Stomach (tissue), 9 donors: ENCODE results near the gene TPRG1L. TPM values are rescaled to one million over a fixed set of nuclear protein-coding genes. Genes with fewer than 3 reads are reported as not detected.

Source experiments
- DNase-seq, 2 donors: peaks; one replicate each; pipeline versions ENCODE4 v3.0.0 to v3.0.0-alpha.2; 2013 to 2019
- H3K27ac ChIP-seq, 5 donors: fragments of 200-600 bp in 4 of 5; sonication (generic) in 4 of 5; one replicate each; pipeline ENCODE4 v1.5.1; 2013 to 2019; ENCODE audit warnings: mild to moderate bottlenecking in 1 of 5, moderate library complexity in 1 of 5
- H3K27me3 ChIP-seq, 3 donors: fragments of 200-600 bp; sonication (generic); one replicate each; pipeline ENCODE4 v1.5.1; 2017 to 2019; ENCODE audit warnings: mixed run types in 1 of 3
- H3K36me3 ChIP-seq, 4 donors: fragments of 200-600 bp; sonication (generic); 1 replicate in 3 of 4; 2 replicates in 1 of 4; pipeline ENCODE4 v1.5.1; 2016 to 2019
- H3K4me1 ChIP-seq, 4 donors: fragments of 200-600 bp; sonication (generic); one replicate each; pipeline ENCODE4 v1.5.1; 2016 to 2019
- H3K4me3 ChIP-seq, 4 donors: fragments of 200-600 bp; sonication (generic) in 3 of 4; one replicate each; pipeline ENCODE4 v1.5.1; 2016 to 2019; ENCODE audit warnings: mild to moderate bottlenecking in 1 of 4
- H3K9me3 ChIP-seq, 4 donors: fragments of 200-600 bp; sonication (generic); one replicate each; pipeline ENCODE4 v1.5.1; 2016 to 2019
- EP300 ChIP-seq: sonication (generic); formaldehyde crosslinking; IDR thresholded peaks from one replicate; pipeline ENCODE4 v1.6.1; 2017; ENCODE audit warnings: antibody characterized with exemption
- POLR2A ChIP-seq, 4 donors: fragments of 450-650 bp; IDR thresholded peaks; one replicate each; pipeline ENCODE4 v1.6.1; 2016; ENCODE audit warnings: antibody characterized with exemption in 4 of 4, control low read depth in 2 of 4, mild to moderate bottlenecking in 1 of 4, moderate library complexity in 1 of 4
- POLR2AphosphoS5 ChIP-seq, 3 donors: sonication (generic); formaldehyde crosslinking; IDR thresholded peaks; one replicate each; pipeline ENCODE4 v1.6.1; 2016; ENCODE audit warnings: antibody characterized with exemption in 3 of 3
- WGBS, 5 donors: extraction: QIAGEN DNeasy Blood & Tissue Kit in 3 of 5; methylation state at CpG; one replicate each; pipeline versions ENCODE4 v1.1.5 to v1.1.7; 2013 to 2018; 5-methylcytosine and 5-hydroxymethylcytosine counted together
- intact Hi-C: fragments of 100-400 bp; cut with DNase I; formaldehyde crosslinking; loops from one replicate; pipeline ENCODE4 v1.15.1; 2023; ENCODE audit warnings: low total_unique reads
- polyA plus RNA-seq, 3 donors: library from polyadenylated mRNA; stranded (reverse); fragments of 200-250 nt; gene quantifications; one replicate each; pipeline ENCODE4 v1.2.3, GENCODE V29; 2013
- total RNA-seq, 5 donors: library from RNA; depleted of rRNA; stranded (reverse); fragments of >200 nt; gene quantifications; one replicate each; pipeline versions ENCODE4 v1.1.0 to v1.2.3, GENCODE V29; 2014 to 2016
- TF ChIP-seq, protein P1 (sequence below), 7 experiments: fragments of 450-650 bp in 4 of 7; fragments of 200-600 bp in 3 of 7; sonication (generic) in 3 of 7; IDR thresholded peaks; one replicate each; pipeline ENCODE4 v1.5.1; 2016 to 2019; ENCODE audit warnings: antibody characterized with exemption in 7 of 7, control low read depth in 2 of 7, mild to moderate bottlenecking in 1 of 7
- donor health status: healthy with polysubstance abuse.
- donor health status: Bipolar disorder and iron deficiency.
- donor health status: healthy.

The TPRG1L gene
- total and polyA plus RNA-seq, 8 donors, result 21.6 to 60.0 (median 30.4) TPM

DNA sequence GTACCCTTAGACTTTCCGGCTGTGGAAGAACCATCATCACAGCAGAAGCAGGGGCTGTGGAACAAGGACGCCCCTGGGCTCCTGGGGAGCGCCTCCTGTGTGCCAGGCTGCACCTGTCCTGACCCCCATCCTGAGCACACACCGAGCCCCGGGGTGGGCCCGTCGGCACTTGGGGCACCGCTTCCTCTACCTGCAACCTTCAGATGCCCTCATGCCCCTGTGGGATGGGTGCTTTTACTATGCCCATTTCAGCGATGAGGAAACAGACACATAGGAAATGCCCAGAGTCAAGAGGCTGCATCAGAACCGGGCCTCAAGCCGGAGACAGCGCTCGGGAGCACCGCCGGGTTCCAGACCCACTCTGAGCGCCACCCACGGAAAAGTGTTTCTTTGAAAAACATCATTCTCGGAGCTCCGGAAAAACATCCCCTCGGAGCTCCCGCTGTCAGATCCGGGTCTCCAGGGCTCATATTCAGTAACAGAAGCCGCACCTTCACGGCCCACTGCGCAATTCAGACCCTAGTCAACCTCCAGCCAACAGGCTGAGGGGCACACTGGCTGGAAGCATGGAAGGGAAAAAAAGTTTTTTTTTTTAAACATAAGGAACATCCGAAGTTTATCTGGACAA, 8.0 kb downstream of the TPRG1L start:
- Histone ChIP-seq H3K4me1 (no peaks in the 10 kb centered on the region), H3K9me3 (no peaks in the 10 kb centered on the region), H3K27ac (no peak overlapping the region), H3K4me3 (no peak overlapping the region), H3K36me3 (peaks cover 63 to 100% (median 100%) of the 10 kb centered on the region in 4 donors), H3K27me3 (no peaks in the 10 kb centered on the region)
- no peak for DNase-seq
- intact Hi-C loops, result no loop called here
- WGBS, 5 donors, result 93 to 96% (median 95%) methylated on average over 21 to 26 of the region's 26 CpGs
- TF ChIP-seq POLR2AphosphoS5 (IDR thresholded peaks at IDR 0.05), result no peak
- no peak for TF ChIP-seq EP300
- no peak for TF ChIP-seq POLR2A (IDR thresholded peaks at IDR 0.05)
- TF ChIP-seq, protein P1, sequence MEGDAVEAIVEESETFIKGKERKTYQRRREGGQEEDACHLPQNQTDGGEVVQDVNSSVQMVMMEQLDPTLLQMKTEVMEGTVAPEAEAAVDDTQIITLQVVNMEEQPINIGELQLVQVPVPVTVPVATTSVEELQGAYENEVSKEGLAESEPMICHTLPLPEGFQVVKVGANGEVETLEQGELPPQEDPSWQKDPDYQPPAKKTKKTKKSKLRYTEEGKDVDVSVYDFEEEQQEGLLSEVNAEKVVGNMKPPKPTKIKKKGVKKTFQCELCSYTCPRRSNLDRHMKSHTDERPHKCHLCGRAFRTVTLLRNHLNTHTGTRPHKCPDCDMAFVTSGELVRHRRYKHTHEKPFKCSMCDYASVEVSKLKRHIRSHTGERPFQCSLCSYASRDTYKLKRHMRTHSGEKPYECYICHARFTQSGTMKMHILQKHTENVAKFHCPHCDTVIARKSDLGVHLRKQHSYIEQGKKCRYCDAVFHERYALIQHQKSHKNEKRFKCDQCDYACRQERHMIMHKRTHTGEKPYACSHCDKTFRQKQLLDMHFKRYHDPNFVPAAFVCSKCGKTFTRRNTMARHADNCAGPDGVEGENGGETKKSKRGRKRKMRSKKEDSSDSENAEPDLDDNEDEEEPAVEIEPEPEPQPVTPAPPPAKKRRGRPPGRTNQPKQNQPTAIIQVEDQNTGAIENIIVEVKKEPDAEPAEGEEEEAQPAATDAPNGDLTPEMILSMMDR (IDR thresholded peaks at IDR 0.05), result no peak

DNA sequence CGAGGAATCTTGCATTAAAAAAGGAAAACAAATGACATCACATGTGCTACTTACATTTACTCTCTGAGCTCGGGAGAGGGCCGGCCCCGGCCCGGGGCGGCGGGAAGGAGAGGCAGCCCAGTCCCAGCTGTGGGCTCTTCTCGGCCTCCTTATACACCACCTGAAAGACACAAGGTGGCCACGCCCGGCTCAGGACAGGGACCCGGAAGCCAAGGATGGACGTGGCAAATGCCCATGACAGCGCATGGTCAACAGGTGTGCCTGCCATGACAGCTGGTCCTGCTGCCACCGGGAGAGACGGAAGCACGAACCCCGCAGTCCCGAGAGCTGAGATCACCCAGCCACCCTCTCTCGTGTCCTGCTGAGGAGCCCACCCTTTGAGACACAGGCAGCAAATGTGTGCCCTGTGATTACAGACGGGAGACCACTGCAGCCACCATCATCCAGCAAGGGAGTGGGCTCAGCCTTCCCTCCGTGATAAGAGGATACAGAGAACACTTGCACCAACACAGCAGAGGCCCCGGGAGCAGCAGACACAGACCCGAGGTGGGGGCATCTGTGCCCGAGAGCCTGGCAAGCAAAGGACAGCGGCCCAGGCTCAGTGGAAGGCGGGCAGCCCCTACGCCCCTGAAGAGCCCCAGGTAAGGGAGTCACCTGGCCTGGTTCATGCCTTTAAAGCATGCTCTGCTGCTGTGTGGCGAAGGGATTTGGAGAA, 8.7 kb downstream of the TPRG1L start:
- 91 to 96% (median 93%) methylated on average over 21 to 28 of the region's 28 CpGs for WGBS, 5 donors
- Histone ChIP-seq H3K36me3 (peaks cover 60 to 100% (median 100%) of the 10 kb centered on the region in 4 donors), H3K9me3 (no peaks in the 10 kb centered on the region), H3K4me3 (no peak overlapping the region), H3K27me3 (no peaks in the 10 kb centered on the region), H3K4me1 (no peaks in the 10 kb centered on the region), H3K27ac (no peak overlapping the region)
- TF ChIP-seq EP300 (no peak), POLR2AphosphoS5 (IDR thresholded peaks at IDR 0.05) (no peak), POLR2A (IDR thresholded peaks at IDR 0.05) (no peak)
- TF ChIP-seq, protein P1 (IDR thresholded peaks at IDR 0.05), result no peak
- intact Hi-C loops, result no loop called here
- no peak for DNase-seq

DNA sequence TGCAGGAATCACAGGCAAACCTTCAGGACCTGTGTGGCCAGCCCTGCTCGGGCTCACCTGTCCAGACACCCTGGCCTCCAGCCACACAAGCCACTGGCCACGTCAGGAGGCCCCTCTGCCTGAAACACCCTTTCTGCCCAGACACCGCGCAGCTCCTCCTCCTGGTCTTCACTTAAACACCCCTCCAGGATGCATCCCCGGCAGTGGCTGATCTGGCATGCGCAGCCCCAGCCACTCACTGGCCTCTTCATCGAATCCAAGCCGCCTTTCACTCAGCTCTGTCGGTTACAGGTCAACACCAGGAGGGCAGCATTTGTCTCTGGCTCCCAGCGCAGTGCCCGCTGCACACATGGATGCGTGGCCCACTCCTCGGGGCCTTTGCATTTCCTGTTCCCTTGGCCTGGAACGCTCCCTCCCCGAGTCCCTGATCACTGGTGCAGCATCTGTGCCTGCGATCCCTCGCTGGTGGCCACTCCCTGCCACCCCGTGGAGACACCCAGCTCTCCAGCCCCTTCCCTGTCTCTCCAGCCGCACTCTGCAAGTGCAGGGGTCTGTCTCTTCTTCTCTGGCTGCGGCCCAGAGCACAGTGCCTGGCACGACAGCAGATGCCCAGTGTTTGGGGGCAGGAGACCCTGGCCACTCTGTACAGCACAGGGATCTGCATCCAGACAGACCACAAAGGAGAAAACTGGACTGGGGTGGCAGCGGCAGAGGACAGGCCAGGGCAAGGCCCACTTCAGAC, 9.4 kb downstream of the TPRG1L start:
- peaks cover 56 to 100% (median 100%) of the 10 kb centered on the region in 4 donors for H3K36me3 ChIP-seq

DNA sequence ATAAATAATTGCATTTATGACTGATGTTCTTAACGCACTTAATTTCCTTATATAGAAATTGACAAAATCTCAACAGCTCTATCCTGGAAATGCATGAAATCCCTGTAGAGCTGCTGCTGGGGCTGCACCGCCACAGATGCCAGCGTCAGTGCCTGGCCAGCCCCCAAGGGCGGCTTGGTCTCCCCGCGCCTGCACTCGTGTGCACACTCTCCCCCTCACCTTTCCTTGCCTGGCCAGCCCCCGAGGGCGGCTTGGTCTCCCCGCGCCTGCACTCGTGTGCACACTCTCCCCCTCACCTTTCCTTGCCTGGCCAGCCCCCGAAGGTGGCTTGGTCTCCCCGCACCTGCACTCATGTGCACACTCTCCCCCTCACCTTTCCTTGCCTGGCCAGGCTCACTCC, 11.3 kb downstream of the TPRG1L start:
- no peak overlapping the region for H3K4me3 ChIP-seq
- no peaks in the 10 kb centered on the region for H3K4me1 ChIP-seq
- no peak for TF ChIP-seq POLR2AphosphoS5 (IDR thresholded peaks at IDR 0.05)
- TF ChIP-seq, protein P1 (IDR thresholded peaks at IDR 0.05), result no peak
- no peak for TF ChIP-seq EP300
- no peak for TF ChIP-seq POLR2A (IDR thresholded peaks at IDR 0.05)
- intact Hi-C loops, result no loop called here
- WGBS, 5 donors, result 81 to 98% (median 96%) methylated on average over 10 to 14 of the region's 14 CpGs
- DNase-seq, result no peak
- H3K27me3 ChIP-seq, result no peaks in the 10 kb centered on the region
- peaks cover 45 to 100% (median 100%) of the 10 kb centered on the region in 4 donors for H3K36me3 ChIP-seq
- H3K27ac ChIP-seq, result no peak overlapping the region
- no peaks in the 10 kb centered on the region for H3K9me3 ChIP-seq

More for the DNA sequence above, 9.4 kb downstream of the TPRG1L start:
- Histone ChIP-seq H3K27me3 (no peaks in the 10 kb centered on the region), H3K9me3 (no peaks in the 10 kb centered on the region), H3K4me1 (no peaks in the 10 kb centered on the region), H3K4me3 (no peak overlapping the region), H3K27ac (no peak overlapping the region)
- whole genome bisulfite sequencing, 5 donors, result 94 to 97% (median 94%) methylated on average over 21 to 22 of the region's 22 CpGs
- TF ChIP-seq EP300, result no peak
- TF ChIP-seq, protein P1 (IDR thresholded peaks at IDR 0.05), result no peak
- TF ChIP-seq POLR2AphosphoS5 (IDR thresholded peaks at IDR 0.05), result no peak
- no peak for TF ChIP-seq POLR2A (IDR thresholded peaks at IDR 0.05)
- intact Hi-C loops, result no loop called here
- DNase-seq, result no peak
